Testis (tissue), 3 donors: ENCODE results near the gene TLR2. TPM values are rescaled to one million over a fixed set of nuclear protein-coding genes. Genes with fewer than 3 reads are reported as not detected.
A peak's percentile ranks its signal among the peaks of the same experiment; 100 is the strongest.
"Not testable (repeated sequence)": the region's sequence is repeated elsewhere in the genome, so short reads cannot be mapped to it uniquely, and the experiment has no call there.

Experiments used
- DNase-seq: peaks from one replicate; pipeline ENCODE4 v3.0.0-alpha.2; 2019
- H3K27ac ChIP-seq, 2 donors: fragments of 200-600 bp; sonication (generic); one replicate each; pipeline ENCODE4 v1.5.1; 2019
- H3K27me3 ChIP-seq: fragments of 200-600 bp; sonication (generic); one replicate; pipeline ENCODE4 v1.5.1; 2019
- H3K36me3 ChIP-seq: fragments of 200-600 bp; sonication (generic); one replicate; pipeline ENCODE4 v1.5.1; 2017; ENCODE audit warnings: low read depth; ENCODE audit errors: missing control alignments
- H3K4me1 ChIP-seq: fragments of 200-600 bp; sonication (generic); one replicate; pipeline ENCODE4 v1.5.1; 2019
- H3K4me3 ChIP-seq, 2 donors: fragments of 200-600 bp; sonication (generic); one replicate each; pipeline ENCODE4 v1.5.1; 2017 to 2019
- H3K9me3 ChIP-seq: fragments of 200-600 bp; sonication (generic); one replicate; pipeline ENCODE4 v1.5.1; 2017
- POLR2A ChIP-seq: fragments of 450-650 bp; IDR thresholded peaks from one replicate; pipeline ENCODE4 v1.6.1; 2017; ENCODE audit warnings: antibody characterized with exemption, mild to moderate bottlenecking, moderate library complexity
- WGBS, 2 donors: methylation state at CpG; one replicate each; pipeline ENCODE4 v1.1.5; 2018; 5-methylcytosine and 5-hydroxymethylcytosine counted together
- intact Hi-C: fragments of 100-400 bp; cut with DNase I; formaldehyde crosslinking; loops from one replicate; pipeline ENCODE4 v1.15.1; 2023; ENCODE audit warnings: low total_unique reads
- polyA plus RNA-seq: library from polyadenylated mRNA; stranded (reverse); fragments of 350-450 nt; fragmentation: Illumina TruSeq; extraction: RNeasy Lipid Tissue Mini Kit (QIAGEN cat#74804); gene quantifications from one replicate; pipeline ENCODE4 v1.2.3, GENCODE V29; 2014; ENCODE audit warnings: low read depth, low replicate concordance; ENCODE audit not compliant: insufficient read depth
- total RNA-seq, 2 donors: library from RNA; depleted of rRNA; stranded (reverse); fragments of >200 nt; gene quantifications; one replicate each; pipeline ENCODE4 v1.2.3, GENCODE V29; 2016
- TF ChIP-seq, protein P1 (sequence below), 3 experiments: fragments of 450-650 bp in 2 of 3; fragments of 200-600 bp in 1 of 3; sonication (generic) in 1 of 3; IDR thresholded peaks; one replicate each; pipeline ENCODE4 v1.5.1; 2016 to 2019; ENCODE audit warnings: antibody characterized with exemption in 3 of 3, mild to moderate bottlenecking in 2 of 3, moderate library complexity in 1 of 3

The TLR2 gene
- total and polyA plus RNA-seq, 3 donors from 2014 or later, result 5.4 to 12.0 (median 8.7) TPM

DNA sequence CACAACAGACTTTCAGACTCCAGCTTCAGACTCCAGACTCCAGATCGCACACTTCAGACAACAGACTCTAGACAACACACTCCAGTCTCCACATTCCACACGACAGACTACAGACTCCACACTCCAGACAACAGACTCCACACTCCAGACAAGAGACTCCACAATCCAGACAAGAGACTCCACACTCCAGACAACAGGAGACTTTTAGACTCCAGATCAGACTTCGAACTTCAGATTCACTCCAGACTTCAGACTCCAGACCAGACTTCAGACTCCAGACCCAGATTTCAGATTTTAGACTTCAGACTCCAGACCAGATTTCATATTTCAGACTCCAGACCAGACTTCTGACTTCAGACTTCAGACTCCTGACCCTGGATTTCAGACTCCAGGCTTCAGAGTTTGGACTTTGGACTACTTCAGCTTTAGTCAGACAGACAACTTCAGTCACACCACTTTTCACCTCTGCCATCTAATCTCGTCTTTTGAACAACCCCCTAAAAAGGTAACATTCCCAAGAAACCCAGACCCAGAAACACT lies 29.0 kb upstream of the TLR2 start:
- H3K36me3 ChIP-seq, result no peaks in the 10 kb centered on the region
- H3K9me3 ChIP-seq, result no peaks in the 10 kb centered on the region
- no peak overlapping the region for H3K4me3 ChIP-seq
- H3K4me1 ChIP-seq, result no peaks in the 10 kb centered on the region
- 59 to 62% methylated on average over 4 of the region's 4 CpGs for WGBS, 2 donors
- intact Hi-C loops, result no loop called here
- no peaks in the 10 kb centered on the region for H3K27me3 ChIP-seq
- H3K27ac ChIP-seq, result peak overlapping the region in 1 of 2 donors; percentile 41
- no peak for DNase-seq
- TF ChIP-seq POLR2A, result no peak
- TF ChIP-seq, protein P1, sequence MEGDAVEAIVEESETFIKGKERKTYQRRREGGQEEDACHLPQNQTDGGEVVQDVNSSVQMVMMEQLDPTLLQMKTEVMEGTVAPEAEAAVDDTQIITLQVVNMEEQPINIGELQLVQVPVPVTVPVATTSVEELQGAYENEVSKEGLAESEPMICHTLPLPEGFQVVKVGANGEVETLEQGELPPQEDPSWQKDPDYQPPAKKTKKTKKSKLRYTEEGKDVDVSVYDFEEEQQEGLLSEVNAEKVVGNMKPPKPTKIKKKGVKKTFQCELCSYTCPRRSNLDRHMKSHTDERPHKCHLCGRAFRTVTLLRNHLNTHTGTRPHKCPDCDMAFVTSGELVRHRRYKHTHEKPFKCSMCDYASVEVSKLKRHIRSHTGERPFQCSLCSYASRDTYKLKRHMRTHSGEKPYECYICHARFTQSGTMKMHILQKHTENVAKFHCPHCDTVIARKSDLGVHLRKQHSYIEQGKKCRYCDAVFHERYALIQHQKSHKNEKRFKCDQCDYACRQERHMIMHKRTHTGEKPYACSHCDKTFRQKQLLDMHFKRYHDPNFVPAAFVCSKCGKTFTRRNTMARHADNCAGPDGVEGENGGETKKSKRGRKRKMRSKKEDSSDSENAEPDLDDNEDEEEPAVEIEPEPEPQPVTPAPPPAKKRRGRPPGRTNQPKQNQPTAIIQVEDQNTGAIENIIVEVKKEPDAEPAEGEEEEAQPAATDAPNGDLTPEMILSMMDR (IDR thresholded peaks at IDR 0.05), result no peak

DNA sequence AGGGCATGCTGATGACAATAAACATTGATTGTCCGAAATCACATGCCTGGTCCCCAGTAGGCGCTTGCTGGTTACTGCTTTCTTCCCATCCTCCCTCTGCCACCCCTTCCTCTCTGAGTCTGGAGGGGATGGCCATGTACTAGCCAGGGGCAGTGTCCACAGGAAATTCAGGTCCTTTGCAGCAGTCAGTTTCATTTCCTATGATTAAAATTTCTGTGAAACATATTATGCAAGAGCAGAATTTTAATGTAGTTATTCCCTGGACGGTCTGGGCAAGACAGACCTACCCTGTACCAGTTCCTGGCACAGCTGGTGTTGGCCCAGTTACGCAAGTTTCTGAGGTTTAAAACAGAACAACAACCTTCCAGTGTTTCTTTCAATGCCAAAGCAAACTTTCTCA lies 28.2 kb upstream of the TLR2 start:
- Histone ChIP-seq H3K27me3 (no peaks in the 10 kb centered on the region), H3K36me3 (no peaks in the 10 kb centered on the region), H3K9me3 (no peaks in the 10 kb centered on the region), H3K4me3 (no peak overlapping the region), H3K4me1 (no peaks in the 10 kb centered on the region), H3K27ac (peak overlapping the region in 1 of 2 donors; percentile 59)
- intact Hi-C loops, result no loop called here
- no peak for DNase-seq
- TF ChIP-seq, protein P1 (IDR thresholded peaks at IDR 0.05), result no peak
- TF ChIP-seq POLR2A, result no peak
- WGBS, 2 donors, result 78 to 81% methylated on average over 4 of the region's 4 CpGs

DNA sequence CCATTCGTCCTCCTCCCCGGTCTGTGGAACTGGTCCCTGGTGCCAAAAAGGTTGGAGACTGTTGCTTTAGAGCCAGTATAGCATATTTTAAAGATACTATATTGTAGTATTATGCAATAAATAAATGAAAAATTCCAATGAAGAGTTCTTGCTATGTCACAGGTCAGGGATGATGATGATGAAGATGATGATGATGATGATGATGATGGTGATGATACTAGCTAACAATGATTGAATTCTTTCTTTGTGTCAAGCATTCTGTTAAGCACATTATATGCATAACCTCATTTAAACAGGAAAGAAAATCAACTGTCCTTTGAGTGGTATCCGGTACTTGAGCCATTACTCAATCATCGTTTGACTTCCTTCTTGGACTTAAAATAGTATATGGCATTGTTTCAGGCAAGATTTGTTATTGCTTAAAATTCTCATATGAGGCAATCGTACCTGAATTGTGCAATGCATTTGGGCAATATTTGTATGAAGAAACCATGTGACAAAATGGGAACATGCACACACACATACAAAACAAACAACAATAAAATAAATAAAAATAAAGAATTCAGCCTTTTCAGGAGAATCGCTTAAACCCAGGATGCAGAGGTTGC lies 22.8 kb upstream of the TLR2 start:
- intact Hi-C loops, result no loop called here
- Histone ChIP-seq H3K4me3 (no peak overlapping the region), H3K27ac (peak overlapping the region in 1 of 2 donors; percentile 39), H3K4me1 (no peaks in the 10 kb centered on the region), H3K9me3 (no peaks in the 10 kb centered on the region), H3K27me3 (no peaks in the 10 kb centered on the region), H3K36me3 (no peaks in the 10 kb centered on the region)
- 85 to 88% methylated on average over 6 of the region's 6 CpGs for WGBS, 2 donors
- DNase-seq, result no peak
- TF ChIP-seq, protein P1 (IDR thresholded peaks at IDR 0.05), result no peak

DNA sequence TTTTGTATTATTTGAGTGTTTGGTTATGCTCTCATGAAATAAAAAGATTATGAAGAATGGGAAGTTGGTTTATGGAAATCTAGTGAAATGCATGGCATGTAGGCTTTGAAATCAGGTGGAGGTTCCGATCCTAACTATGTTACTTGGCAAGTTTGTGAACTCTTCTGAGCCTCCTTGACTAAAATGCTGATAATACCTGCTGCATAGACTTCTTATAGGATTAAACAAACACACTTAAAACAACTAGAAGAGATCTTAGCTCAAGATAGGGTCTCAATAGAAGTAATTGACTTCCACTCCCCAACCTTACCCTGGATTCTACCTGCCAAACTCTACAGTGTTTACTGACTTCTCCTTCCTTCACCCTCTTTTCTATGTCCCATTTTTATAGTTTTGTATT lies 22.2 kb upstream of the TLR2 start:
- intact Hi-C loops, result no loop called here
- no peaks in the 10 kb centered on the region for H3K27me3 ChIP-seq
- TF ChIP-seq POLR2A, result no peak
- TF ChIP-seq, protein P1 (IDR thresholded peaks at IDR 0.05), result no peak
- no peaks in the 10 kb centered on the region for H3K9me3 ChIP-seq
- no peak overlapping the region for H3K4me3 ChIP-seq
- no peak overlapping the region for H3K27ac ChIP-seq
- H3K4me1 ChIP-seq, result no peaks in the 10 kb centered on the region
- no peaks in the 10 kb centered on the region for H3K36me3 ChIP-seq
- DNase-seq, result no peak
- 88 to 98% methylated on average over 1 of the region's 1 CpG for WGBS, 2 donors

DNA sequence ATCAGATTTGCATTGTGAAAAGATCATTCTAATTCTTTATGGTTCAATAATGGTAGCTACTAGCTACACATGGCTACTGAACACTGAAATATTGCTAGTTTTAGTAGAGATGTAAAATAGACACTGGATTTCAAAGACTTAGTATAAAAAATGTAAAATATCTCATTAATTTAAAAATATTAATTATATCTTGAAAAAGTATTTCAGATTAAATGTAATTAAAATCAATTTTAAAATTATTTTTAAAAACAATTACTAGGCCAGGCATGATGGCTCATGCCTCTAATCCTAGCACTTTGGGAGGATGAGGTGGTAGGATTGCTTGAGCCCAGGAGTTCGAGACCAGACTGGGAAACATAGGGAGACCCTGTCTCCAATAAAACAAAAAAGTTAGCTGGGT lies 20.4 kb upstream of the TLR2 start:
- no peaks in the 10 kb centered on the region for H3K27me3 ChIP-seq
- intact Hi-C loops, result no loop called here
- H3K36me3 ChIP-seq, result no peaks in the 10 kb centered on the region
- no peak overlapping the region for H3K4me3 ChIP-seq
- H3K27ac ChIP-seq, result no peak overlapping the region
- WGBS, 2 donors, result 91 to 95% methylated on average over 1 of the region's 1 CpG
- no peaks in the 10 kb centered on the region for H3K4me1 ChIP-seq
- no peak for DNase-seq
- no peaks in the 10 kb centered on the region for H3K9me3 ChIP-seq
- TF ChIP-seq, protein P1 (IDR thresholded peaks at IDR 0.05), result no peak
- TF ChIP-seq POLR2A, result no peak

DNA sequence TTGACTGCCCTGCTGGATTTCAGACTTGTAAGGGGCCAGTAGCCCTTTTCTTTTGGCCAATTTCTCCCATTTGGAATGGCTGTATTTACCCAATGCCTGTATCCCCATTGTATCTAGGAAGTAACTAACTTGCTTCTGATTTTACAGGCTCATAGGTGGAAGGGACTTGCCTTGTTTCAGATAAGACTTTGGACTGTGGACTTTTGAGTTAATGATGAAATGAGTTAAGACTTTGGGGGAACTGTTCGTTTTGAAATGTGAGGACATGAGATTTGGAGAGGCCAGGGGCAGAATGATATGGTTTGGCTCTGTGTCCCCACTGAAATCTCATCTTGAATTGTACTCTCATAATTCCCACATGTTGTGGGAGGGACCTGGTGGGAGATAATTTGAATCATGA lies 17.6 kb upstream of the TLR2 start:
- whole genome bisulfite sequencing, 2 donors, result 57 to 64% methylated on average over 1 of the region's 1 CpG
- H3K27ac ChIP-seq, H3K4me1 ChIP-seq, intact Hi-C loops, H3K36me3 ChIP-seq, H3K4me3 ChIP-seq, H3K27me3 ChIP-seq, H3K9me3 ChIP-seq, DNase-seq: not testable (repeated sequence)
